Measurements from ENCODE around the gene DDX25.

DDX25 gene

GRCh38 chr11:125974284-125974683 lies 70.0 kb downstream of the DDX25 start:
- DNase-seq (ENCODE audit: low spot score) (no peak), FAIRE-seq (no peak)

GRCh38 chr11:125975634-125976033 lies 71.3 kb downstream of the DDX25 start:
- FAIRE-seq (no peak), DNase-seq (ENCODE audit: low spot score) (no peak)

DNA sequence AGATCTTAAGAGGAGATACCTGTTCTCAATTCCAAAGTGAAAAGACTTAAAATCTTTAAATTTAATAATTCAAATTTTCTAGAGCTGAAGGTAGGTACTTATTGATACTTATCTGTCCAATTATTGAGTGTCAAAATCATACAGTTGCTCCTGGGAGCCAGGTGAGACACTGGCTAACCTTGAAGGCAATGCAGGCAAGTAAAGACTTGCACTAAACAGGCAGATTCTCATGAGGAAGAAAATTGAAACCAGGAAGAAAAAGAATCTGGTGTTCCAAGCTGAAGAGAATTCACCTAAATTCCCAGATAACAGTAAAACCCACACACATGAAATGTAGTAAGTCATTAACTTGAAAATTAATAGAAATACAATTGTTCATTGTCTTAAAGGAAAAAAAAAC lies 71.8 kb downstream of the DDX25 start:
- no peak for FAIRE-seq
- DNase-seq (ENCODE audit: low spot score), result no peak

GRCh38 chr11:125977333-125977732 lies 73.0 kb downstream of the DDX25 start:
- DNase-seq (ENCODE audit: low spot score) (no peak), FAIRE-seq (no peak)

DNA sequence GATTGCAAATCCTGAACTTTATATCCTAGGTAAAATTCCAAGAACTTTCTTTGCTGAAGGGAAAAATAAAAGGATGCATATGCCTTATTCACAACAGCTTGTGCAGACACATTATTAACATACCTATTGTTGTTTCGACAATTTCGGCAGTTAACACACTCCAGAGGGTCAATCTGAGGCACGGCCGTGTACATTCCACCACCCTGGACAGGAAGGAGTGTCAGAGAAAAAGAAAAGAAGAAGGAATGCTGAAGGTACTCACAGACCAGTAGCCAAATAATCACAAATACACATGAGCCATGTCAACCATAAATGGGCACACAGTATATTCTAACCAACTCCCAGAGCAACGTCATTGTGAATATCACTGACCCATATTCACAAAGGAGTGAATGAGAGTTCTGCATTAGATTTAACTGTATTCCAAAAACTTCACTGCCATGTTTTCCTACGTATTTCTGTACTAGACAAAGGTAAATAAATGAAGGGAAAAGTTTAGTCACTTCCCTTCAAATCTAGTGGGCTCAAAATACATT lies 73.9 kb downstream of the DDX25 start:
- FAIRE-seq (no peak), DNase-seq (ENCODE audit: low spot score) (no peak)

All from urothelium cell line (cell line).